LNCaP clone FGC (cell line): ENCODE data around the gene CAMK1.

Experiments used
- DNase-seq: peaks from one replicate; pipeline ENCODE4 v3.0.0-alpha.2; 2011; ENCODE audit warnings: low read depth
- H3K4me3 ChIP-seq: 2 replicates; pipeline ENCODE4 v1.5.1; 2011; ENCODE audit warnings: mild to moderate bottlenecking, low read depth, low read length, control low read depth
- CTCF ChIP-seq: IDR thresholded peaks from 2 replicates; pipeline ENCODE4 v1.5.1; 2012; ENCODE audit warnings: mild to moderate bottlenecking; ENCODE audit not compliant: control insufficient read depth, insufficient read depth; ENCODE audit errors: extremely low read depth

CAMK1 gene

GRCh38 chr3:9762871-9763270, 6.9 kb downstream of the CAMK1 start:
- DNase-seq = no peak
- H3K4me3 ChIP-seq = no peak overlapping the region
- TF ChIP-seq CTCF = no peak

- no peak overlapping the region for H3K4me3 ChIP-seq
- DNase-seq = no peak
- TF ChIP-seq CTCF = no peak
Observed at GRCh38 chr3:9761919-9762318, 7.8 kb downstream of the CAMK1 start.

GRCh38 chr3:9760779-9761505, 8.8 kb downstream of the CAMK1 start:
- no peak for TF ChIP-seq CTCF
- DNase-seq = no peak

GRCh38 chr3:9757427-9757826, 12.3 kb downstream of the CAMK1 start:
- TF ChIP-seq CTCF = no peak
- H3K4me3 ChIP-seq = no peak overlapping the region
- DNase-seq = no peak

More at GRCh38 chr3:9760779-9761505, 8.8 kb downstream of the CAMK1 start:
- H3K4me3 ChIP-seq = no peak overlapping the region

GRCh38 chr3:9754678-9755077, 15.1 kb downstream of the CAMK1 start:
- no peak for DNase-seq
- no peak overlapping the region for H3K4me3 ChIP-seq
- no peak for TF ChIP-seq CTCF

GRCh38 chr3:9750556-9751411, 19.0 kb downstream of the CAMK1 start:
- DNase-seq = no peak
- no peak for TF ChIP-seq CTCF
- H3K4me3 ChIP-seq = peak overlapping the region; percentile 88
